ENCODE data around the gene YBEY.

The YBEY gene

DNA sequence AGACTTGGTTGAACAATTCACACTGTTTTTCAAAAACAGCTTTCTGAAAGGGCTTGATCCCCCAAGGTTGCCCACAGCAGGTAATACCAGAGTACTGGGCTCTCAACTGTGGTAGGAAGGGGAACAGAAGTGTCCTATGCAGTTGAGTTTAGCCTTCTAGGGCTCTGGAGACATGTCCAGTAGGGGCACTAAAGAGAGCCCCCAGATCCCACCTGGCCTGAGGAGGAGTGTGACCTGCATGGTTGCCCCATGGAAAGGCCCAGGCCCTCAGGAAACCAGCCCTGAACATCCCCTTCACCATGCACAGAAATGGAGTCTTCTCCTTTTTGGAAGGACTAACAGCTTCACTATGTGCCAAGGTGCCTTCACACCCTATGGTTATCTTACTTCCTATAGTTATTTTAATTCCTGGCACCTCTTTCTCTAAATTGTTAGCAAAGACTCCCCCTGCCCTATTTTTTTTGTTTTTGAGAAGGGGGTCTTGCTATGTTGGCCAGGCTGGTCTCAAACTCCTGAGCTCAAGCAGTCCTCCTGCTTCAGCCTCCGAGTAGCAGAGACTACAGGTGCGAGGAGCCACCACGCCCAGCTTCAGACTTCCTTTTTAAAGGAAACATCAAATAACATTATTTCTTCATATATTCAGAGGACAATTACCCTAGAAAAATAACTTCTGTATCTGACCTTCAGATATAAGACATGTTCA, 40.8 kb upstream of the YBEY start:
- in situ Hi-C loops (cut with MboI; ENCODE audit: low sequenced_read_pairs, unreplicated experiment) = no loop called here
- TF ChIP-seq CTCF (IDR thresholded peaks at IDR 0.05; ENCODE audit: borderline replicate concordance, control extremely low read depth, extremely low read depth, insufficient read depth, missing control alignments) = no peak
- DNase-seq (ENCODE audit: low spot score) = no peak

DNA sequence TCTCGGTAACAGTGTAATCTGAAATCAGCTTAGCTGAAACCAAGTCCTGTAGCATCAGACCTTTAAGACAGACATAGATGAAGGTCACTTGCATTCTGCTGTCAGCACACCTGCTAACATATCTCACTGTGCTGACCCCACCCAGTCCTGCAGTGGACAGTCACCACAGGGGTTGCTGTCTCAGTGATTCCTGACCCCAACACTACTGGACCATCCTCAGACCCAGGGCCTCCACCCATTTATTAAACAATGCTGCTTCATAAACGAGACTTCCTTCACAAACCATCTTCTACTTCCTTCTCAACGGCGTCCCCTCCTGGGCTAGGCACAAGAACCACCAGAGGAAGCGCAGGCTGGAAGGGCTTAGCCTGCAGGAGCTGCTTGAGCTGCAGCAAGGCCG, 39.8 kb upstream of the YBEY start:
- TF ChIP-seq CTCF (IDR thresholded peaks at IDR 0.05; ENCODE audit: borderline replicate concordance, control extremely low read depth, extremely low read depth, insufficient read depth, missing control alignments) = no peak
- DNase-seq (ENCODE audit: low spot score) = no peak
- in situ Hi-C loops (cut with MboI; ENCODE audit: low sequenced_read_pairs, unreplicated experiment) = no loop called here

DNA sequence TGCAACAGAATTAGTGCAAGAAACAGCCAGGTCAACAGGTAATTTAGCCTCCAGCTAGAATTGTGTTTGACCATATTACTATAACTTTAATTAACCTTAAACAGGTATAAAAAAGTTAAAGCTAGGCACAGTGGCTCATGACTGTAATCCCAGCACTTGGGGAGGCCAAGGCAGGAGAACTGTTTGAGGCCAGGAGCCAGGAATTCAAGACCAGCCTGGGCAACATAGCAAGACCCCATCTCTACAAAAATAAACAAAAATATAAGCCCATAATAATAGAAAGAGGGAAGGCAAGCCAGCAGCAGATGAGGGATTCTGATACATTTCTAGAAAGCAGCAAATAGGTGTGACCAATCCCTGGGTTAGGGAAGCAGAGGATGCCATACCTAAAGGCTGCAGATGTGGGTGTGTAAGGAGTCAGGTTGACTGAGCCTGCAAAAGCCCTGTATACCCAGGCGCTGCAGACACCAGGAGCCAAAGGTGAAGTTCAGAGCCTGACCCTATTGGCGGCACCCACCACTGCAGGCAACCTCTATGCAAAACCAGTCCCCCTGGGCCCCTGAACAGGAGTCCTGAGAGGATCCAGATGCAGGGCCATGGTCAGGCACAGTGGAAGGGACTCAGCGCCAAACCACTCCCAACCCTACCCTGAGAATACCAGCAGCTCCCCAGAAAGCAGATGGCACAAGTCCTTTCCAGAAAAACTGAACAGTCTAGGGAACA, 38.3 kb upstream of the YBEY start:
- DNase-seq (ENCODE audit: low spot score) = no peak
- in situ Hi-C loops (cut with MboI; ENCODE audit: low sequenced_read_pairs, unreplicated experiment) = no loop called here
- no peak for TF ChIP-seq CTCF (IDR thresholded peaks at IDR 0.05; ENCODE audit: borderline replicate concordance, control extremely low read depth, extremely low read depth, insufficient read depth, missing control alignments)

- TF ChIP-seq CTCF (IDR thresholded peaks at IDR 0.05; ENCODE audit: borderline replicate concordance, control extremely low read depth, extremely low read depth, insufficient read depth, missing control alignments) = no peak
- in situ Hi-C loops (cut with MboI; ENCODE audit: low sequenced_read_pairs, unreplicated experiment) = no loop called here
- no peak for DNase-seq (ENCODE audit: low spot score)
Measured at GRCh38 chr21:46248422-46248782, 37.7 kb upstream of the YBEY start.

- TF ChIP-seq CTCF (IDR thresholded peaks at IDR 0.05; ENCODE audit: borderline replicate concordance, control extremely low read depth, extremely low read depth, insufficient read depth, missing control alignments) = no peak
- DNase-seq (ENCODE audit: low spot score) = no peak
- in situ Hi-C loops (cut with MboI; ENCODE audit: low sequenced_read_pairs, unreplicated experiment) = no loop called here
Measured at GRCh38 chr21:46248827-46249226, 37.3 kb upstream of the YBEY start.

- no peak for DNase-seq (ENCODE audit: low spot score)
- TF ChIP-seq CTCF (IDR thresholded peaks at IDR 0.05; ENCODE audit: borderline replicate concordance, control extremely low read depth, extremely low read depth, insufficient read depth, missing control alignments) = no peak
- in situ Hi-C loops (cut with MboI; ENCODE audit: low sequenced_read_pairs, unreplicated experiment) = no loop called here
Measured at GRCh38 chr21:46250146-46250725, 35.9 kb upstream of the YBEY start.

Data from GM13976 (cell line).